ENCODE data around the gene KIF2A.

KIF2A gene

GRCh38 chr5:62305715-62306322 lies at the start of gene KIF2A:
Gene KIF2A, plus strand, starts transcription at chr5:62306206. Its CDS starts 267 bp downstream, at chr5:62306473.
- no peaks in the 10 kb centered on the region for H3K27me3 ChIP-seq (ENCODE audit: insufficient read depth, poor library complexity, severe bottlenecking)
- peak; percentile 93 for DNase-seq (ENCODE audit: low spot score)
- peaks cover 5% of the 10 kb centered on the region for H3K4me1 ChIP-seq (ENCODE audit: insufficient read depth, poor library complexity, severe bottlenecking)
- H3K4me3 ChIP-seq (ENCODE audit: severe bottlenecking): peak within 1 kb of the TSS; percentile 86
- H3K9me3 ChIP-seq (ENCODE audit: severe bottlenecking): no peaks in the 10 kb centered on the region
- peak; percentile 91 for ATAC-seq (ENCODE audit: low read depth)
- peaks cover 23% of the 10 kb centered on the region for H3K36me3 ChIP-seq (ENCODE audit: low read depth)
- peak; percentile 9 for TF ChIP-seq CTCF (IDR thresholded peaks at IDR 0.05; ENCODE audit: poor library complexity, severe bottlenecking)
- H3K27ac ChIP-seq (ENCODE audit: poor library complexity, severe bottlenecking): peak within 1 kb of the TSS; percentile 66

GRCh38 chr5:62257020-62257367 lies 49.0 kb upstream of the KIF2A start:
- TF ChIP-seq CTCF (IDR thresholded peaks at IDR 0.05; ENCODE audit: poor library complexity, severe bottlenecking): no peak
- H3K27ac ChIP-seq (ENCODE audit: poor library complexity, severe bottlenecking): no peak overlapping the region

GRCh38 chr5:62258654-62259053 lies 47.4 kb upstream of the KIF2A start:
- Histone ChIP-seq H3K9me3 (ENCODE audit: severe bottlenecking) (no peaks in the 10 kb centered on the region), H3K27me3 (ENCODE audit: insufficient read depth, poor library complexity, severe bottlenecking) (no peaks in the 10 kb centered on the region), H3K4me1 (ENCODE audit: insufficient read depth, poor library complexity, severe bottlenecking) (no peaks in the 10 kb centered on the region), H3K4me3 (ENCODE audit: severe bottlenecking) (no peak overlapping the region), H3K36me3 (ENCODE audit: low read depth) (no peaks in the 10 kb centered on the region), H3K27ac (ENCODE audit: poor library complexity, severe bottlenecking) (no peak overlapping the region)
- TF ChIP-seq CTCF (IDR thresholded peaks at IDR 0.05; ENCODE audit: poor library complexity, severe bottlenecking): no peak
- no peak for DNase-seq (ENCODE audit: low spot score)
- no peak for ATAC-seq (ENCODE audit: low read depth)

More at GRCh38 chr5:62257020-62257367, 49.0 kb upstream of the KIF2A start:
- DNase-seq (ENCODE audit: low spot score) (no peak), ATAC-seq (ENCODE audit: low read depth) (no peak)
- no peaks in the 10 kb centered on the region for H3K4me1 ChIP-seq (ENCODE audit: insufficient read depth, poor library complexity, severe bottlenecking)
- no peaks in the 10 kb centered on the region for H3K36me3 ChIP-seq (ENCODE audit: low read depth)
- H3K9me3 ChIP-seq (ENCODE audit: severe bottlenecking): no peaks in the 10 kb centered on the region
- H3K4me3 ChIP-seq (ENCODE audit: severe bottlenecking): no peak overlapping the region
- H3K27me3 ChIP-seq (ENCODE audit: insufficient read depth, poor library complexity, severe bottlenecking): no peaks in the 10 kb centered on the region

- no peak overlapping the region for H3K27ac ChIP-seq (ENCODE audit: poor library complexity, severe bottlenecking)
- no peaks in the 10 kb centered on the region for H3K36me3 ChIP-seq (ENCODE audit: low read depth)
- H3K9me3 ChIP-seq (ENCODE audit: severe bottlenecking): no peaks in the 10 kb centered on the region
- no peak for DNase-seq (ENCODE audit: low spot score)
- no peak overlapping the region for H3K4me3 ChIP-seq (ENCODE audit: severe bottlenecking)
- H3K27me3 ChIP-seq (ENCODE audit: insufficient read depth, poor library complexity, severe bottlenecking): no peaks in the 10 kb centered on the region
- no peaks in the 10 kb centered on the region for H3K4me1 ChIP-seq (ENCODE audit: insufficient read depth, poor library complexity, severe bottlenecking)
- ATAC-seq (ENCODE audit: low read depth): no peak
- no peak for TF ChIP-seq CTCF (IDR thresholded peaks at IDR 0.05; ENCODE audit: poor library complexity, severe bottlenecking)
These were observed 46.2 kb upstream of the KIF2A start for GRCh38 chr5:62259699-62260250.

- Histone ChIP-seq H3K36me3 (ENCODE audit: low read depth) (no peaks in the 10 kb centered on the region), H3K4me1 (ENCODE audit: insufficient read depth, poor library complexity, severe bottlenecking) (no peaks in the 10 kb centered on the region), H3K27me3 (ENCODE audit: insufficient read depth, poor library complexity, severe bottlenecking) (no peaks in the 10 kb centered on the region), H3K4me3 (ENCODE audit: severe bottlenecking) (no peak overlapping the region), H3K27ac (ENCODE audit: poor library complexity, severe bottlenecking) (no peak overlapping the region), H3K9me3 (ENCODE audit: severe bottlenecking) (no peaks in the 10 kb centered on the region)
- DNase-seq (ENCODE audit: low spot score): no peak
- no peak for TF ChIP-seq CTCF (IDR thresholded peaks at IDR 0.05; ENCODE audit: poor library complexity, severe bottlenecking)
- no peak for ATAC-seq (ENCODE audit: low read depth)
These were observed 45.5 kb upstream of the KIF2A start for GRCh38 chr5:62260513-62260912.

All from RWPE2 (cell line).